NCI-H2029 treated with DMSO at 0.1 percent for 48 hours (cell line): ENCODE data around the gene TEX2.
"Not testable (repeated sequence)": the region's sequence is repeated elsewhere in the genome, so short reads cannot be mapped to it uniquely, and the experiment has no call there.

Experiments used
- DNase-seq: peaks from one replicate; lab custom pipeline; 2025; lab: John Stamatoyannopoulos, UW

TEX2 gene

DNA sequence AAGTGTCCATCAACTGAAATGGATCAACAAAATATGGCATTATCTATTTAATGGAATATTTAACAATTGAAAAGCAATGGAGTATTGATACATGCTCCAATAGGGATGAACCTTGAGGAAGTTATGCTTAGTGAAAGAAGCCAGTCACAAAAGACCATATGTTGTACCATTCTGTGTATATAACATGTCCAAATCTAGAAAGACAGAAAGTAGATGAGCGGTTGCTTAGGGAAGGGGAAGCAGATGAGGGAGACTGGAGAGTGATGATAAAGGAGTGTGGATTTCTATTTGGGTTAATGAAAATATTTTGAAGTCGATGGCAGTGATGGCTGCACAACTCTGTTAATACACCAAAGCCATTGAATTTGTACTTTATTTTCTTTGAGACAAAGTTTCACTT is 124.6 kb downstream of the TEX2 start:
- DNase-seq: no peak

DNA sequence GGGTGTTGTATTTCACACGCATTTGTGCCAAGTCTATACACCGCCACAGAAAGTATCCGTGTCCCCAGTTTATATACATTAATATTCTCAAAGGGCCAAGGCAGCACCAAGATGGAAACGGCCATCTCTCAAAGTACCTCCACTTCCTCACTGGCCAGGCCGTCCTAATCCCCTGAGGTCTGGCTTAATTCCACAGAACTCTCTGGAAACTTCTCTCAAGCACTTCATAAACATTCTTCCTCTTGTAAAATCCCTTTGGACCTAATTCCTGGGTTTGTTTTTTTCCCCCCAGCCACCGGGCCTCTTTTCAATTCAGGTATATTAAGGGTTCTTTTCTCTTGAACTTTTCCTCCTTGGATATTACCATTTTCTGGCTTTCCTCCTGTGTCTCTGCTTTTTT is 128.1 kb downstream of the TEX2 start:
- no peak for DNase-seq

DNA sequence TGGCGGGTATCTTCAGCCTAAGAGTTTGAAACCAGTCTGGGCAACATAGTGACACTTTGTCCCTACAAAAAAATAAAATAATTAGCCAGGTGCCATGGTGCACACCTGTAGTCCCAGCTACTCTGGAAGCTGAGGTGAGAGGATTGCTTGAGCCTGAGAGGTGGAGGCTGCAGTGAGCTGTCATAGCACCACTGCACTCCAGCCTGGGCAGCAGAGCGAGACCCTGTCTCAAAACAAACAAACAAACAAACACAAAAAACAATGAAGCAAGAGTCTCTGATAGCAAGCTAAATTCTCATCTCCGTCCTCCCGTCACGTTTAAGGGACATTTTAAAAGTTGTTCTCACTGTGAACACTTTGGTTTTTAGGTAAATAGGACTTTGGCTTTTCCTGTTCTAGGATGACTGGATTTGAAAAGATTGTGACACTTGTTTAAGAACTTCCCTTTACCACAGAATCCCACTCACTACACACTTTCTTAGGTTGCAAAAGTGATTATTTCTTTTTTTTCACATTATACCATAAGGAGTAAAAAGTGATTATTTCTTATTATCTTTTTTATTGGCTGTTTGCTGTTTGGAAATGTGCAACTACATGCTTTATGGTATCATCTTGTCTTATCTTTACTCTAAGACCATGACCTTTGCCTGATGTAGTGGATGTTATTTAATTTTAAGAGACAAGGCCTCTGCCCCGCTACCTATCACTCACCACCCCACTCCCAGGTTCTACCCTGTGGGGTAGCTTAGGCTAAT is 128.7 kb downstream of the TEX2 start:
- DNase-seq: no peak

DNA sequence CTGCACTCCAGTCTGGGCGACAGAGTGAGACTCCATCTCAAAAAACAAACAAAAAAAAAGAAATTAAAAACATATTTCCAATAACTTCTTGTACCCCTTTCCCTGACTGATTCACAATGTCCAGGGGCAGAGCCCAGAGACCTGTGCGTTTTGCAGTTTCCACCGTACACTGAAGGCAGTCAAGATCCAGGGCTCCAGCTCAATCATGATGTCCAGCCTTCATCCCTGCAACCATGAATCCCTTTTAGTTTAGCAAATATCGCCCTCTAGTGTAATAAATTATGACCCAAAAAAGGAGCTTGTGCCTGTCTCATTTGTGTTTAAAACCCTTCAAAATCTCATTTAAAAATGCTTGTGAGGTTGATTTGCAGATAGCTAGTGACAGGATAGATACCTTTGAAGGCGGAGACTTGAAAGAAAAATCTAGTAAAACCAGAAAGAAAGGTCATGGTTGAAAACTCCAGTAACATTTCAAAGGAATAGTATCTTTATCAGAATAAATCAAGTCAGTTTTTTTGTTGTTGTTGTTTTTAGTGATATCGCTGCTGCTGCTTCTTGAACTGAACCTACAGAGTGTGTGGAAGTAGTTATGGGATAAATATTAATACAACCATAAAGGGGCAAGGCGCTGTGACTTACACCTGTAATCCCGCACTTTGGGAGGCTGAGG is 129.4 kb downstream of the TEX2 start:
- DNase-seq: peak; percentile 38

DNA sequence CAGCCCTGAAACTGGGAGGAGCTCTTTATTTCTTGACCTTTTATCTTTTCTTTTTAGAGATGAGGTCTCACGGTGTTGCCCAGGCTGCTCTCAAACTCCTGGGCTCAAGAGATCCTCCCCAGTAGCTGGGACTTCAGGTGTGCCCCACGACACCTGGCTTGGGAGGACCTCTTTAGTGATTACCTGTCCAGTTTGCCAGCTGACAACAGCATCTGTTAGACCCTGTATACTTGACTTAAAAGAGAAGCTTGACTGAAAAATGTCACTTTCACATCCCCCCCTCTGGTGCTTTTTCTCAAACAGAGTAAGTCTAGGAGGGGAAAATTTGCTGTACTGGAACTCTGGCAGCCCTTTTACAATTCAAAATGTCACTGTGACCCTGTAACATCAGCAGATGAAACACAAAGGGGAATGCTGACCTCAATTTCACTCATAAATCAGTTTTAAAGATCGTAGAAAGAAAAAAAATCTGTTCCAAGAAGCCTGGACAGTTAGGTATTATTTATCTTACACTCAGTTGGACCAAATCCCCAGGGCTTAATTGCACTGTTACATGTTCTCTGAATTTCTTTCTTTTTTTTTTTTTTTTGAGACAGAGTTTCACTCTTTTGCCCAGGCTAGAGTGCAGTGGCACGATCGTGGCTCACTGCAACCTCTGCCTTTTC is 131.3 kb downstream of the TEX2 start:
- no peak for DNase-seq

DNA sequence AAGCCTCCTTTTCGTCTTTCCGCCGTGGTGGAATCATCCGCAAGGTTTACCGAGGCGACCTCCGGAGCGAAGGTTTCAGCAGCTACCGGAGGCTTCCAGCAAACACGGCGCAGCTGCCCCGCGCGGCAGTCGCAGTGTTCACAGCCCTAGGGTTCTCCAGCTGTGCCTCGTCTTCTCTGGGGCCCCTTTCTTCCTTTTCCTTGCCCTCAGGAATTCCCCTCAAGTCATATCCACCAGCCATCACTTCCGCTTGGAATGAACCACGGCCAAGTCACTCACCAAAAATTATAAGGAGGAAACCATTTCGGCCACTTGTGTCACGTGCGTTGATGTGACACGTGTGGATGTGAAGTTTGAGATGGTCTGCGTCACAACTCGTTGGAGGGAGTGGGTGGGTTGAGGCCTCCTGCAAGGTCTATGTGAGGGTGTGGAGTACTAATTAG is 132.5 kb downstream of the TEX2 start:
- no peak for DNase-seq

DNA sequence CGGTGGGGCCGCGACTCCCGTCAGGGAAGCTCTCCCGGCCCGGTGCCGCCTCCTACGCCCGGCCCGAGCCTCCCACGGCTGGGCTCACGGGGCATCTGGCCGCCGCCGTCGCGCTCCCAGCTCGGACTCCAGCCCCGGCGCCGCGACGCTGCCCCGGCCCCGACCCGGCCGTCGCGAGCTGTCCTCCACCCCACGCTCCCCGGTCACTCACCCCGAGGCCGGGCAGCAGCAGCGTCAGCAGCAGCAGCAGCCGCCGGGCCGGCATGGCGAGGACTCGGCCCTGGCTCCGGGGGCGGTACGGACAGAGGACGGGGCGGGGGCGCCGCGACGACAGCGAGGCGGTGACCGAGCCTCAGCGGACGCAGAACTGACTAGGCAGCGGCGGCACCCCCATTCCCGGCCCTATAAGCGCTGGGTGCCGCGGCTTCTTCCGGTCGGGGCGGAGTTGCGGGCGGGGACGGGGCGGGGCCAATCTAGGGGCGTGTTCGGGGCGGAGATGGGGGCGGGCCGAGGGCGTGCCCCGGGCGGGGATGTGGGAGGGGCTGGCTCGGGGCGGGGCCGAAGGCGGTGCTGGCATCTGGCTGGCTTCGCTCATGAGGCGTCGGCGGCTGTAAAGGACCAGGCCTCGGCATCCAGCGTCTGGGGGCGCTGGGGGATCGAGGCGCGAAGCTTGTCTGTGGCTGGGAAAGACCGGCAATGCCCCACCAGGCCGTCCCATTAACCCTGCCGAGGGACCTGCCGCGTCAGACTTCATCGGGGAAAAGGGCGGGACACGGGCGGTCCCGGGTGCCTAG is 133.1 kb downstream of the TEX2 start, which contains the start of gene ERN1:
TSS of gene ERN1 (minus strand) at position 380 of the 794 bp plus-strand sequence. CDS start at position 265, 115 bp downstream.
- DNase-seq: peak; percentile 55

DNA sequence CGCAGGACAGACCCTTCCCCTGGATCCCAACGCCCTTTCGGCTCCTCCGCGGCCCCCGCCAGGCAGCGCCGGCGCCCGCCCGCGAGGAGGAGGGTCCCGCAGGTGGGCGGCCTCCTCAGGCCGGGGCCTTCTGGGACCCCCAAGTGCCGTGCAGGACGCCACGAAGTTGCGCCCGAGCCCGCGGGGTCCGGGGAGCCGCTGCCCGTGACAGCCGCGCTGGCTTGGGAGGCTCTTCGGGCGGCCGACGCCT is 133.6 kb downstream of the TEX2 start:
- DNase-seq: no peak

DNA sequence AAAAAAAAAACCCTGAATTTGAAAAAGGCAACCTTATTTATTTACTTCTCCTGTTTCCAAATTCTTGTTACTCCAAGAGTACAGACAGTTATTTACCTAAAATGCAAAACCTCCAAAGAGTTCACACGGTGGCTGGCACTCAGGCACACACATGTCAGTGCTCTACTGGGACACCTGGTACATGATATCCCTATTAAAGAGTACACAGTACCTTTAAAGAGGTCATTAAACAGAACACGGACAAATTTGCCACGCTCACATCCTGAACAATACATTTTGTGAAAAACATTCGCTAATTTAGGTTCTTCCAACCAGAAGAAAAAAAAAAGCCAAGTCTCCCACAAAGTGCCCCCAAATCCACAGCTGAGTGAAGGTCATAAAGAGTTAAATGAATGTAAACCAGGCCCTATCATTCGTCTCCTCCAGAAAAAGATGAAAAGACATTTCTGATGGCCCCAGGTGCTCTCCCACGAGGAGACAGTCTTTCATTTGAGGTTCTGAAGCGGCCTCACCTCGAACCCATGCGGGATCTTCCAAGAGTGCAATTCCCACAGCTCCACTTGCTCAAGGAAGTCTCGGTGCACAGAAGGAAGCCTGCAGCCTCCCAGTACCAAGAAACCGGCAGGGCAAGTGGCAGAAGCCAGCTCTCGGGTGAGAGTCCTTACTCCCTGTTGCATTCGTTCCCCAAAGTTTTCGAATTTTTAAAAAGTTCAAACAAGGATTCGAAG is 134.1 kb downstream of the TEX2 start:
- DNase-seq: no peak

DNA sequence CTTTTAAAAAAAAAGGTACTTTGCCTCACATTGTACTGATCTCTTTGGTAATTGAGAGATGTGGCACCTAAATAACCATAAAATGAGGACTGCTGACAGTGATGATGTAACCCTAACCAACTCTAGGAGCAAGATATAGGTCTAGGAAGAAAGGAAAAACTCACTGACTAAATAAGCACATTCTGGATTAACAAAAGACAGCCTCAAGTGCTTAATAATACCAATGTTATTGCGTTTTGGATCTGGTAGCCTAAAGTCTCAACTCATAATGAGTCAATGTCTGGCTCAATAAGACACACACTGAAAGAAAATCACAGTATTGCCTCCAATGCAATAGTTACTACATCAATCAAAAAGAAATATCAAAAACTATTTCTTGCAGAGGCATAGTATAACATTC is 136.1 kb downstream of the TEX2 start:
- DNase-seq: no peak

DNA sequence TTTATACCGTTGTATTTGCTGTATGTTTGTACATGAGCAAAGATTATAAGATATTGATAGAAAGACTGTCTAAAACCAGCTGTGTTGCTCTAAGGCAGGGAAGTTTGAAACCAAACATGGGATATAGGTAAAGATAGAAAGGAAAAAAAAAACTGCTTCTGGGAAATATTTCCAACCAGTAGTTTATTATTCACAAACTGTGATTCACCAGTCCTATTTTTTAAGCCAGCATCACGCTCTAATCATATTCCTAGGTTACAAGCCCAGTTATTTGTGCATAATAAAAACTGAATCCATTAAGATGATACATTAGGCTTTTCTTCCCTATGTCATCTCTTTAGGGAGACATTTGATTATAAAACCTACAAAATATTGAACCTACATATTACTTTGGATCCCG is 137.1 kb downstream of the TEX2 start:
- no peak for DNase-seq

DNA sequence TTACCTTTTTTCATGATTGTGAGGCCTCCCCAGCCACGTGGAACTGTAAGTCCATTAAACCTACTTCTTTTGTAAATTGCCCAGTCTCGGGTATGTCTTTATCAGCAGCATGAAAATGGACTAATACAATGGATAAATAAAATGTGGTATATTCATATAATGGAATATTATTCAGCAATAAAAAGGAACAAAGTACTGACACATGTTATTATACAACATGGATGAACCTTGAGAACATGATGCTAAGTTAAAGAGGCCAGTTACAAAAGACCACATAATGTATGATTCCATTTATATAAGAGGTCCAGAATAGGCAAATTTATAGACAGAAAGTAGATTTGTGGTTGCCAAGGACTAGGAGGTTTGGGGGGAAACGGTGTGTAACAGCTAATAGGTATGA is 138.5 kb downstream of the TEX2 start:
- no peak for DNase-seq

DNA sequence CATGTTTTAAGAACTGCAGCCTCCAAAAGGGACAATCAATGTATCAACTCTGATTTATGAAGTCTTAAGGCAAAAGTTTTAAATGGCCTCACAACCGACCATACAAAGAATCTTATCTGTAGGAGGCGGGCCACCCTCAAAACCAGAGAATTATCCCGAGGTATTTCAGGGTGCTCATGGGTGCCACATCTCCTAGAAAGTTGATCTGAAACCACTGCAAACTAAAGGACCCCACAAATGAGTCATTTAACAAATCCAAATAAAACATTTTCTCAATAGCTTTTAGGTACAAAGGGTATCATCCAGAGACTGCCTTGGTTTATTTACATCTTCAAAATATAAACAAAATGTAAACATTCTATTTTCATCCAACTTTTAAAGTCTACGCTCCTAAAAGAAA is 139.9 kb downstream of the TEX2 start:
- no peak for DNase-seq

DNA sequence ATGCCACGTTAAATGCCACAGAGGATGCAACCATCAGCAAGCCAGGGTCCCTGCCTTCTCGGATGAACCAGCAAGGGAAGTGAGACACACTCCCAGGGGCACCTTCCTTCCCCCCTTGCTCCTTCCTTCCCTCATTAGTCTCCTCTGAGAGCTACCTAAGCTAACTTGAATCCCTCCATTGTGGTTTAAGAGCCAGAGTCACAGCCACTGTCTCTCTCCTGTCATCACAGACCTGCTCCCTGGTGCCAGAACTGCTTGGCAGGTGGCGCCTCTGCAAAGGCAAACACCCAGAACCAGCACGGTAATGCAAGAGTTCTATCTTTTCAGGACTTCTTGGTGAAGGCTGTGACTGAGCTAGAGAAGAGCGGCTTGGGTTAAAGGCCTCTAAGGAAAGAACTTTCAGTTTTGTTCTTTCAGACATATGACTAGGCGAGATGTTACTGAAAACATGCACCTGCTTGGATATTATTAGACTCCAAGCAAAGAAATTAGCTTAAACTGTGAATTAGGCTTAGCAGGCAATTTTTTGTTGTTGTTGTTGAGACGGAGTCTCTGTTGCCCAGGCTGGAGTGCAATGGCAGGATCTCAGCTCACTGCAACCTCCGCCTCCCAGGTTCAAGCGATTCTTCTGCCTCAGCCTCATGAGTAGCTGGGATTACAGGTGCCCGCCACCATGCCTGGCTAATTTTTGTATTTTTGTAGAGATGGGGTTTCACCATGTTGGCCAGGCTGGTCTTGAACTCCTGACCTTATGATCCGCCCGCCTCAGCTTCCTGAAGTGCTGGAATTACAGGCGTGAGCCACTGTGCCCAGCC is 141.9 kb downstream of the TEX2 start:
- DNase-seq: not testable (repeated sequence)

DNA sequence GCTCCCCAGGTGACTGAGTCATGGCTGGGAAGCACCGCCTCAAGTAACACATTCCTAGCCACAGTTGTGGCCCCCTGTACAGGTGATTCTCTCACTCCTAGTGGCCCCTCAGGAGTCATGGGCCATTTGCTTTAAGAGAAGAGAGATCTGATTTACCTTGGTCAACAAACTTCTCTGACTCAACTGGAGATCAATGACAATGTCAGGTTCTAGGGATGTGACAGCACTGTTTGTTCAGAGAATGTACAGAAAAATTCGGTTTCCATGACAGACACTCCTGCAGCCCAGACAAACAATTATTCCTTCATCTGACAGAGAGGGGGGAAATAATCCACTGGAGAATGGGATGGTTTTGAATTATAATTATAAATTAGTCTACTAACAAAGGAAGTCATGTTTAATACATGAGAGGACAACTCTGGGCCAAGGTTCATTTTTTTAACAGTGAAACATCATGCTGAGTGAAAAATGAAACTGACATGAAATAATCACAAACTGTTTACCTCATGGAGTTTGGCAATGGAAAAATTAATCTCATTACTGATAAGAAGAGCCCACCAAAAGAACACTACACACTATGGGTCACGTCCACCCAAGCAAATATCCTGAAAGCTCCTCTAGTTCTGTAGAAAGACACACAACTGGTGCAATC is 142.8 kb downstream of the TEX2 start:
- DNase-seq: no peak

DNA sequence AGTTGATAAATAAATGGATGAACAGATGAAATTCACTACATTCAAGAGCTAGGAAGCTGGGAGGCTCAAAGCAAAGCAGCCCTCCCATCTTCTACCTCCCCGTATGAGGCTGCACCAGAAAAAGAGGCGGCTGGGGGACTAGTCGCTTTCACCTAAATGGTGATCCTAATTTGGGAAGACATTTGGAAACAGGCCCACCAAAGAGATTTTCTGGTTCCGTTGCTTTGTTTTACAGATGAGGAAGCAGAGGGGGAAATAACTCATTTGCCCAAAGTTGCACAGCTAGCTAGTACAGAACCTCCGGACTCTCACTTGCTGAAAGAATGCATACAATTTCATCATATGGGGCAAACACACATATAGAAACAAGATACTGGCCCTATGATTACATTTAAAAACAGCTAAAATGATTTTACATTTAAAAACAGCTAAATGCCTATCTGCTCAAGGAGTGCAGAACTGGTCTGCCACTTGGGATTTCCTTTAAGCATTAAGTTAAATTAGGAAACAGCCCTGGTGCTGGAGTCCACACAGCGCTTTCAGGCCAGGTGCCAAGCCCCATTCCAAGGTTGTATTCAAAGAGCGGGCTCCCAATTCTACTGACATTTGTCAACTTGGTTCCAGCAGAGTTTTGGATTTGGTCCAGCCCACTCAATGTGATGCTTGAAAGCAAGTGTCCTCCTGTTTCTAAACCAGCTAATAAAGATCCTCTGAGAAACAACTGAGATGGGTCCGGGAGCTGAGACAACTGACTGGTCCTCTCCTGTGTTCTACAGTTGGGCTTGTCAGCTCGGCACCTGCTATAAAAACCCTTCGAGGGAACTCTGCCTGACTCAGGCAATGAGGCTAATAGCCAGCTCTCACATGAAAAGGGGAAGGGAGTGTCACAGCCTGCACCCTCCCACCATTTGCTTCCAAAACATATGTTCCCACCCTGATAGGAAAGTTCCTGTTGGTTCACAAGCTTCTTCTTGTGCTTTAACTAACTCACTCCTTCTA is 144.8 kb downstream of the TEX2 start:
- DNase-seq: peak; percentile 63

DNA sequence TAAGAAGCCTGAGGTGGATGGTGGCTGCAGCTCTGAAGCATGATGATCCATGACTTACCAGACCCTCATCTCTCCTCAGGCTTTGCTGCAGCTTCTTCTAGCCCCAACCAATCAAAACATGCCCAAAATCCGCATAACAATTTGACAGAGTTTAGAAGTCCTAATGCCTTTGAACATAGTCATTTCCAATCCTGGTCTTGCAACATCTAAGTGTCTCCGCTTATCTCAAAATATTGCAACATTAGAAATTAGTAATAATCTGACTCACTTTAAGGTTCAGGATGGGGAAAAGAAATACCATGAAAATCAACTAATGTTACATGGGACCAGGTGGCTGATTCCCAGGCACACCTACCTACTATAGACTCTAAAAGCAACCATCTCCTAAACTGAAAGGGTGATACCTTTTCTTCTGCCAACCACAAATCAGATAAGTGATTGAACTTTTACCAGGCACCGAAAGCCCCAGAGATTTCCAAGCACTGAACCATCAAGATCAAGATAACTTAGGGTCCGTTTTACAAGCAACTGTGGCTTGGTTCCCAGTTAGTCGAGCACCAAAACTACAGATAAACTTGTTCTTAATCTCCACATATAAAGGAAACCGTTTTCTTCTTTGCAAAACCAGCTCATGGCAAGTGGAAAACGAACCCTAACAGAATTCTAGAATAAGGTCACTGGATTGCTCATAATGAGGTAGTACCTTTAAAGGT is 147.1 kb downstream of the TEX2 start:
- no peak for DNase-seq

DNA sequence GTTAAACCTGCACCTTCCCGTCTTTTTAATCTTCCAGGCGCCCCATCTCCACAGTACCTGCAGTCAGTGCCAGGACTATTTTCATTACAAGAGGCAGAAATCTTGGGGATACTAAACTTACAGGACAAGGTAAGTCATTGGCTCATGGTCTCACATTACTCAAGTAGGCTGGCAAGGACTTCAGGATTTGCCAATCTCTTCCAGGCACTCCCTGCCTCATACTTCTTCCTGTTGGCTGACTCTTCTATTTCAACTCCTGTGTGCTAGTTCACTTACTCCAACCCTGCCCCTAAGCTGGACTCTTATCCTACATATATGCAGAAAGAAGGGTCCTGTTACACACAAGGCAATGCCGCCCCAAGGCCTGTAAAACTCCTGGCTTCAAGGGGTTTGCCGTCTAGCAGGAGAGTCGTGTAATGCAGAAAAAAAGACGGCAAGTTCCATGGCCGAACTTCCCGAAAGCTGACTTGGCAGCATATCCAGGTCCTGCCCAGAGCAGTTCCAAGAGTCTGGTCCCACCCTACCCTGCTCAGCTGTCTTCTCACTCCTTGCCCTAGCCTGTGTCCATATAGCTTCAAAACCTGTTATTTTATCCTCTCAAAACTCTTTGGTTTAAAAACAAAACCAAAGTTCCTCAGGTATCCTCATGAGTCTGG is 147.9 kb downstream of the TEX2 start:
- no peak for DNase-seq
